ENCODE results near the gene LSM7.
A peak's percentile ranks its signal among the peaks of the same experiment; 100 is the strongest.

The LSM7 gene

GRCh38 chr19:2336528-2337328 is 8.3 kb upstream of the LSM7 start:
- Mint-ChIP-seq H3K27me3 (no peaks in the 10 kb centered on the region), H3K4me1 (ENCODE audit: low read depth) (peaks cover 29% of the 10 kb centered on the region), H3K4me3 (no peak overlapping the region), H3K27ac (no peak overlapping the region), H3K9me3 (peaks cover 9% of the 10 kb centered on the region), H3K36me3 (ENCODE audit: low read depth) (peaks cover 10% of the 10 kb centered on the region)

DNA sequence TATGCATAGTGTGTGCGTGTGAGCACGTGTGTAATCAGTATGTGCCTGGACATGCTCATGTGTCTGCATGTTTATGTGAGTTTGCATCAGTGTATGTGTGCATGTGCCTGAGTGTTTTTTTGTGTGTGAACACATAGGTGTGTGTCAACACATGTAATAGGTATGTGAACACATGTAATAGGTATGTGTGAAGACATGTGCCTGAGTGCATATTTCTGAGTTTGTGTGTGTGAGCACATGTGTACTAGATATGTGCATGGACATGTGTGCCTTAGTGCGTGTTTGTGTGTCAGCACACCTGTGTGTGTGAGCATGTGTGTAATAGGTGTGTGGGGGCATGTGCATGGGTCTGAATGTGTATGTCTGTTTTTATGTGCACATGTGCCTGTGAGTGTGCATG is 7.5 kb upstream of the LSM7 start:
- no peak overlapping the region for H3K27ac Mint-ChIP-seq
- H3K4me3 Mint-ChIP-seq = no peak overlapping the region
- peaks cover 38% of the 10 kb centered on the region for H3K4me1 Mint-ChIP-seq (ENCODE audit: low read depth)
- H3K9me3 Mint-ChIP-seq = peaks cover 9% of the 10 kb centered on the region
- H3K36me3 Mint-ChIP-seq (ENCODE audit: low read depth) = peaks cover 10% of the 10 kb centered on the region
- H3K27me3 Mint-ChIP-seq = no peaks in the 10 kb centered on the region

- H3K36me3 Mint-ChIP-seq (ENCODE audit: low read depth) = peaks cover 10% of the 10 kb centered on the region
- H3K9me3 Mint-ChIP-seq = peaks cover 9% of the 10 kb centered on the region
- H3K4me1 Mint-ChIP-seq (ENCODE audit: low read depth) = peaks cover 44% of the 10 kb centered on the region
- H3K27me3 Mint-ChIP-seq = no peaks in the 10 kb centered on the region
- H3K4me3 Mint-ChIP-seq = no peak overlapping the region
- H3K27ac Mint-ChIP-seq = no peak overlapping the region
These were observed 6.8 kb upstream of the LSM7 start for GRCh38 chr19:2334986-2335846.

- Mint-ChIP-seq H3K4me3 (no peak overlapping the region), H3K27me3 (no peaks in the 10 kb centered on the region), H3K27ac (no peak overlapping the region), H3K9me3 (peaks cover 9% of the 10 kb centered on the region), H3K36me3 (ENCODE audit: low read depth) (peaks cover 10% of the 10 kb centered on the region), H3K4me1 (ENCODE audit: low read depth) (peaks cover 52% of the 10 kb centered on the region)
These were observed 6.0 kb upstream of the LSM7 start for GRCh38 chr19:2334426-2334825.

DNA sequence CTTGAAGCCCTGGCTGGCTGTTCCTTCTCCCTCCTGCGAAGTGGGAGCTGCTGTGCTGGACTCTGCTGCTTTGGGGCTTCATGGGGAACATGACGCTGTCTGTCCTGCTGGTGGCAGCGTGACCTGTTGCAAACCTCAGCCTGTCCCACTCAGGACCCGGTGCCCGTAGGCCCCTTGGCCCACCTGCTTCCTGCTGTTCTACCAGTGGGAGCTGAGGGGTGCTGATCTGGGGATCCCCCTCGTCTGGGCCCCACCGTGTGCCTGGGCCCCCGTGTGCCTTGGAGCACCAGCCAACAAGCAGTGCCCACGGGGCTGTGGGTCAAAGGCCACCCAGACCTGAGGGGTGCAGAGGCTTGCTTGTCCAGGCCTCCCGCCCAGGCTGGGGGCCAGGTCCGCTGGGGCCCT is 5.4 kb upstream of the LSM7 start:
- peaks cover 10% of the 10 kb centered on the region for H3K36me3 Mint-ChIP-seq (ENCODE audit: low read depth)
- H3K9me3 Mint-ChIP-seq = peaks cover 9% of the 10 kb centered on the region
- peak overlapping the region; percentile 43 for H3K4me3 Mint-ChIP-seq
- no peaks in the 10 kb centered on the region for H3K27me3 Mint-ChIP-seq
- H3K4me1 Mint-ChIP-seq (ENCODE audit: low read depth) = peaks cover 56% of the 10 kb centered on the region
- peak overlapping the region; percentile 65 for H3K27ac Mint-ChIP-seq

DNA sequence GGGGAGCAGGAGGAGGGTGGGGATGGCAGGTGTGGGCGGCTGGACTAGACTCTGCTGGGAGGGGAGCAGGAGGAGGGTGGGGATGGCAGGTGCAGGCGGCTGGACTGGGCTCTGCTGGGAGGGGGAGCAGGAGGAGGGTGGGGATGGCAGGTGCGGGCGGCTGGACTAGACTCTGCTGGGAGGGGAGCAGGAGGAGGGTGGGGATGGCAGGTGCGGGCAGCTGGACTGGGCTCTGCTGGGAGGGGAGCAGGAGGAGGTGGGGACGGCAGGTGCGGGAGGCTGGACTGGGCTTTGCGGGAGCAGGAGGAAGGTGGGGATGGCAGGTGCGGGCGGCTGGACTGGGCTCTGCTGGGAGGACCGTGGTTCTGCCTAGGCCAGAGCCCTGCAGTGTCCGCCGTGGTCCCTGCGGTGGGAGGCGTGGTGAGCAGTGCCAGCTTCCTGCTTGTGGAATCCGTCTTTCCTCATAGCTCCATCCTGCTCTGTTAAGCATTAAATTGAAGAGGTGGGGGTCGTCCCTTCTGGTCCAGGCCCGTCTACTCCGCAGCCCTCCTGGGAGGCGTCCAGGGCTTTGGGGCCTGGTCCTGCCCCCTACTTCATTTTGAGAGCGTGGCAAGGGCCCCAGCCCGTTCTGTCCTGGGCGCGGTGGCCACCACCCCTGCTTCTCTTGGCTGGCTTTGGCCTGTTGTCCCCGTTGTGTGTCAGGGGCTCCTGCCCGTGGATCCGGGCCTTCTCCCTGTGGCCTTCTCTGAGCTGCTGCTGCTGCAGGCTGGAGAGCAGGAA is 4.8 kb upstream of the LSM7 start:
- Mint-ChIP-seq H3K36me3 (ENCODE audit: low read depth) (peaks cover 13% of the 10 kb centered on the region), H3K27ac (peak overlapping the region; percentile 65), H3K9me3 (peaks cover 9% of the 10 kb centered on the region), H3K27me3 (no peaks in the 10 kb centered on the region), H3K4me1 (ENCODE audit: low read depth) (peaks cover 59% of the 10 kb centered on the region), H3K4me3 (peak overlapping the region; percentile 43)

- peaks cover 9% of the 10 kb centered on the region for H3K9me3 Mint-ChIP-seq
- H3K36me3 Mint-ChIP-seq (ENCODE audit: low read depth) = peaks cover 18% of the 10 kb centered on the region
- no peaks in the 10 kb centered on the region for H3K27me3 Mint-ChIP-seq
- peak overlapping the region; percentile 67 for H3K4me3 Mint-ChIP-seq
- H3K4me1 Mint-ChIP-seq (ENCODE audit: low read depth) = peaks cover 64% of the 10 kb centered on the region
- H3K27ac Mint-ChIP-seq = peak overlapping the region; percentile 90
These were observed 4.1 kb upstream of the LSM7 start for GRCh38 chr19:2332341-2333026.

DNA sequence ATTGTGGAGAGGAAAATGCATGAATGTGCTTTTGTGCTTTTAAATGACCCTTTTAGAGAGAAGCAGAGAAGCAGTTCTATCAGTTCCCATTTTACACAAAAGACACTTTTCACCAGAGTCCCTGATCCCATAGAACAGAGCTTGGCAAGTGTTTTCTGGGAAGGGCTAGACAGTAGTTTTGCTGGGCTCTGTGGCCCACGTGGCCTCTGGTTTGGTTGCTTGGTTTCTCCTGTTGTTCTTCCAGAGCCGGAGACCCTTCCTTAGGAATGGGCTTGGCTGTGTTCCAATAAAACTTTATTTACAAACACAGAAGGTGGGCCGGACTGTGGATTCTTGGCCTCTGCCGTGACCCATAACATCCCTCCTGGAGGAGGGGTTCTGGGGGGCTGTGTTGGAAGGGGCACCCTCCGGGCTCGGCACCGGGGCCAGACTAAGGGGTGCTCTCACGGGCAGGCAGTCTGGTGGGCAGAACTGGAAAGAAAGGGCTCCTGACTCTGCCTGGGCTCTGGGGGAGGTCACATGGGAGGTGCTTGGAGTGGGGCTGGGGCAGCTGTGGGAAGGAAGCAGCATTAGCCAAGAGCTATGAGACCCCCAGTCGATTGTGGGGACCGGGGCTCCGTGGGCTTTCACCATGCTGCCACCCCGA is 3.3 kb upstream of the LSM7 start:
- H3K4me1 Mint-ChIP-seq (ENCODE audit: low read depth) = peaks cover 71% of the 10 kb centered on the region

GRCh38 chr19:2330632-2331284 is 2.4 kb upstream of the LSM7 start:
- no peaks in the 10 kb centered on the region for H3K27me3 Mint-ChIP-seq
- peak overlapping the region; percentile 90 for H3K27ac Mint-ChIP-seq
- peaks cover 2% of the 10 kb centered on the region for H3K9me3 Mint-ChIP-seq
- H3K4me1 Mint-ChIP-seq (ENCODE audit: low read depth) = peaks cover 73% of the 10 kb centered on the region
- peaks cover 22% of the 10 kb centered on the region for H3K36me3 Mint-ChIP-seq (ENCODE audit: low read depth)
- H3K4me3 Mint-ChIP-seq = peak overlapping the region; percentile 5

More for the DNA sequence above, 3.3 kb upstream of the LSM7 start:
- Mint-ChIP-seq H3K27ac (peak overlapping the region; percentile 90), H3K9me3 (peaks cover 9% of the 10 kb centered on the region), H3K27me3 (no peaks in the 10 kb centered on the region), H3K36me3 (ENCODE audit: low read depth) (peaks cover 22% of the 10 kb centered on the region), H3K4me3 (peak overlapping the region; percentile 32)

DNA sequence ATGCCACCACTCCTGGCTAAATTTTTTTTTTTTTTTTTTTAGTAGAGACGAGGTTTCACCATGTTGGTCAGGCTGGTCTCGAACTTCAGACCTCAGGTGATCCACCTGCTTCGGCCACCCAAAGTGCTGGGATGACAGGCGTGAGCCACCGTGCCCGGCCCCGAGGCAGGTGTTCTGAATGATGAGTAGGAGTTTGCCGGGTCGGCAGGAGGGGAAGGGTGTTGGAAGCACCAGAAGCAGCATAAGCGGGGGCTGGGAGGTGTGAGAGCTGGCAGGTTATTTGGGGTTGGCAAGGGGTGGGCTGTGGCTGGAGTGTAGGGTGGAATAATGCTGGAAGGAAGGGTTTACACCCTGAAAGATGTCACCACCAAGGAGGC is 1.9 kb upstream of the LSM7 start:
- Mint-ChIP-seq H3K9me3 (no peaks in the 10 kb centered on the region), H3K4me3 (peak overlapping the region; percentile 5), H3K4me1 (ENCODE audit: low read depth) (peaks cover 76% of the 10 kb centered on the region), H3K27ac (peak overlapping the region; percentile 21), H3K36me3 (ENCODE audit: low read depth) (peaks cover 20% of the 10 kb centered on the region), H3K27me3 (no peaks in the 10 kb centered on the region)

DNA sequence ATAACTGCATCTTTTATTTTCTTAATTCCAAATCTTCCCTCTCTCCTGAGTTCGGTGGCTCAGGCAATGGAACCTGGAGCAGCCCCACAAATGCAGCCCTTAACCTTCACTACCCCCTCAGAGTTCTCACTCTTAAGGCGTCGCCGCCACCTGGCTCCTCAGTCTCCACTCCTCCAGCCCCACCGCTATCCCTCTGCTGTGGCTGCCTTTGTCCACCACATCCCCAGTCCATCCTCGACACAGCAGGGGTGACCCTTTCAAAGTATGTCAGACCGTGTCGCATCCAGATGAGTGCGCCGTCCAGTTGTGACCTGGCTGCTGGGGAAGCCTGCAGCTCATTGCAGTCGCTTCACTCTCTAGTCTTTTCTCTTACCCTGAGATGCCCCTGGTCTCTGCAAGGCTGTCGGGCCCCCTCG is 1.1 kb upstream of the LSM7 start:
- H3K4me3 Mint-ChIP-seq = peak overlapping the region; percentile 100

GRCh38 chr19:2329149-2329478 is 728 bp upstream of the LSM7 start:
- Mint-ChIP-seq H3K4me1 (ENCODE audit: low read depth) (peaks cover 85% of the 10 kb centered on the region), H3K36me3 (ENCODE audit: low read depth) (peaks cover 25% of the 10 kb centered on the region), H3K9me3 (no peaks in the 10 kb centered on the region), H3K4me3 (peak overlapping the region; percentile 100), H3K27ac (peak overlapping the region; percentile 90), H3K27me3 (no peaks in the 10 kb centered on the region)

More for the DNA sequence above, 1.1 kb upstream of the LSM7 start:
- H3K9me3 Mint-ChIP-seq = no peaks in the 10 kb centered on the region
- H3K27me3 Mint-ChIP-seq = no peaks in the 10 kb centered on the region
- peaks cover 24% of the 10 kb centered on the region for H3K36me3 Mint-ChIP-seq (ENCODE audit: low read depth)
- peak overlapping the region; percentile 90 for H3K27ac Mint-ChIP-seq
- peaks cover 81% of the 10 kb centered on the region for H3K4me1 Mint-ChIP-seq (ENCODE audit: low read depth)

DNA sequence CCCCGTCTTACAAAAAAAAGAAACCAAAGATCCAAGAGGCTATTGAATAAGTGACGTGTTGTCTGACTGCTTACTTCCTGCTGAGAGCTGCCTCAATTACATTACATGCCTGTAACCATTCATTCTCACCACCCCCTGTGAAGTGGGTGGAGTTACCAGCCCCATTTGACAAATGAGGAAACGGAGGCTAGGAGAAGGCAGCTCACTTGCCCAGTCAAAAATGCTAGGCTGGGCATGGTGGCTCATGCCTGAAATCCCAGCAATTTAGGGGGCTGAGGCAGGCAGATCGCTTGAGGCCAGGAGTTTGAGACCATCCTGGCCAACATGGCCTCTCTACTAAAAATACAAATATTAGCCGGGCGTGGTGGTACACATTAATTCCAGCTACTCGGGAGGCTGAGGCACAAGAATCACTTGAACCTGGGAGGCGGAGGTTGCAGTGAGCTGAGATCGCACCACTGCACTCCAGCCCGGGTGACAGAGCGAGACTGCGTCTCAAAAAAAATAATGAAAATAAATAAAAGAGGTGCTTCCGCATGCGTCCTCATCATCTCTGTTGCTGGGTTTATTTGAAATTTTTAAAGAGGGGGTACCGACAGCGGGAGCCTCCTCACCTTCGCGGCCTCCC is 499 bp downstream of the LSM7 start:
- Mint-ChIP-seq H3K27ac (peak overlapping the region; percentile 100), H3K4me1 (ENCODE audit: low read depth) (peaks cover 76% of the 10 kb centered on the region), H3K9me3 (no peaks in the 10 kb centered on the region), H3K36me3 (ENCODE audit: low read depth) (peaks cover 25% of the 10 kb centered on the region), H3K27me3 (no peaks in the 10 kb centered on the region), H3K4me3 (peak overlapping the region; percentile 100)
